UCSD-AML1 (cell line): ENCODE measurements around the gene CHD2.

Experiments used
- DNase-seq: peaks from one replicate; lab custom pipeline; 2025; ENCODE audit not compliant: unreplicated experiment; lab: John Stamatoyannopoulos, UW

Gene CHD2

DNA sequence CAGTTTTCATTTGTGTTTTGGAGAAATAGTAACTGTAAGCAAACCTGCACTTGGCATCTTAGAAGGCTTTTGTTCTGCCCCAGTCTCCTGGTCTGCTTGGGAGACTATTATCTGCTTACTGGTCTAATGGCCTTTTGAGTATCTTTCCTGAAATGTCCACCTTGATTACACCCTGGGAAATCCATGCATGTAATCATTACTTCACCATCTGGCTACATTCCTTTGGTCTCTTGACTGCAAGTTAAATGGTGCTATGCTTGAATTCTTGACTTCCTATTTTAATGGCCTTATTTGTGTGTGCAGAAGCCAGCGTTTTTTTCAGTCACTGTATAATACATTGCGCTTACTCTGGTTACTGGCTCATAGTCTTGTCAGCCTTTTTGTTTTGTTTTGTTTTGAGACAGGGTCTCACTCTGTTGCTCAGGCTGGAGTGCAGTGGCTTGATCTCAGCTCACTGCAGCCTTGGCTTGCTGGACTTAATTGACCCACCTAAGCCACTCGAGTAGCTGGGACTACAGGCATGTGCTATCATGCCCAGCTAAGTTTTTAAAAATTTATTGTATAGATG lies 30.0 kb downstream of the CHD2 start:
- no peak for DNase-seq

DNA sequence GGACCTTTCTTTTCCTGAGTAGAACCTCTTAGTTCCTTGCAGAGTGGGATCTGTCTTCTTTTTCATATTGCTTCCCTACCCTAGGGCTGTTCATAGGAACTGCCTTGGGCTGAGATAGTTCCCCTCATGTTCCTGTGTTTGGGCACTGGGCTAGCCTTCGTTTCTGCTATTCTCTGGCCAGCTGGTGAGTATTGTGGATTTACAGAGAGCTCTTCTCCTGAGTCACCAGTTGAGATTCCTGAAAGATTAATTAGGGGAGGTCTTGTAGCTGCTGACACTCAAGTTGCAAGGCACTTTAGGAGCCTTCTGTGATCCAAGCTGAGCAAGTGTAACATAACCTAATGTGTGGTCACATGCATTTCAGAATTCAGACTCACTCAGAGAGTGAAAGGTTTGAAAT lies 30.7 kb downstream of the CHD2 start:
- no peak for DNase-seq

DNA sequence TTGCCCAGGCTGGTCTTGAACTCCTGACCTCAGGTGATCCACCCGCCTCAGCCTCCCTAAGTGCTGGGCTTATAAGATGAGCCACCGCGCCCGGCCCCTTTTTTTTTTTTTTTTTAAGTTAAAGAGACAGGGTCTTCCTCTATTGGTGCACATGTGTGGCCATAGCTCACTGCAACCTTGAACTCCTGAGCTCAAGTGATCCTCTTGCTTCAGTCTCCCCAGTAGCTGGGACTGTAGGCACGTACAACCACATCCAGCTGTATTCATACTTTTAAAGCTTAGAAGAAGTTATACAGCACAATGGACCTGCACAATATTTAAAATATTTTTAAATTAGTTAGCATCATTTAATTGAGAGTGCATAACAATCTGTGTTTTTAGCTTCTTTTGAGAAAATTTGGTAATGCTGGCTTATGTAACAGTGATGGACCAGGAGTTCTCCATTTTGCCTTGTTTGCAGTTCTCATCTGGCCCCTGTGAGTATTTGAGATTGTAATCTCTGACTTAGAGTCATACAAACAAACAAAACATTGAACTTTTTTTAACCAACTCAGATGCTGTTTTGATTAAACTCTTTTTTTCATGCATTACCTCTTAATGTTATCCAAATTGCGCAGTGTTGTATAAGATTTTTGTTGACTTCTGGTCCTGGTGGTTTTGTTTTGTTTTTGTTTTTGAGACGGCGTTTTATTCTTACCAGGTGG lies 33.0 kb downstream of the CHD2 start:
- no peak for DNase-seq

DNA sequence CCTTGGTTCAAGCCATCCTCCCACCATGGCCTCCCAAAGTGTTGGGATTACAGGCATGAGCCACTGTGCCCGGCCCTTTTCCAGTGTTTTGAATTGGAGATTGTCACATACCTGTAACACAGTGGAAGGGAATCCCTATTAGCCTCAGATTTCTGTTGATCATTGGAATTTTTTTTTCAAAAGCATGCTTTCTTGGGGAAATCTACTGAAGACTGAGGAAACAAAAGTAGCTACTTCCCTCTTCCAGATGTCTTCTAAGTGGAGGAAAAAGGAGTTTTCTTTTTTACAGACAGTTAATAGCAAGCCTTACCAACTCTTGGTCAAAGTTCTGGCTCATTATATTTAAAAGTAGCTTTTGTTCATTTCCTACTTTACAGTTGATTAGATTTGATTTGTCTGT lies 33.7 kb downstream of the CHD2 start:
- no peak for DNase-seq

DNA sequence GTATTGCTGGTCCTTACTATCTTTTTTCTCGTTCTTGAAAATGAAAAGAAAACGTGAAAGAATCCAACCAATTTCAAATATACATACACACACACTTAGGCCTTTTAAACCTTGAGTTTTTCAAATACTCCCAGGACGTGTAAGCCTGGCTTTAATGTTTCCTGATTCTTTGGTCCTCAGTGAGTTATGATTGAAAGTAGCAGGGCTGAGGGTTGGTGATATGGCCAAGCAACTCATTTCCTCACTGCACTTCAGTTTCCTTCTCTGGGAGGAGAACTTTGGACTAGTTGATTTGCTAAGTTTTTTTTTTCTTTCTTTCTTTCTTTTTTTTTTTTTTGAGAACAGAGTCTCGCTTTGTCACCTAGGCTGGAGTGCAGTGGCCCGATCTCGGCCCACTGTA lies 34.6 kb downstream of the CHD2 start:
- no peak for DNase-seq

DNA sequence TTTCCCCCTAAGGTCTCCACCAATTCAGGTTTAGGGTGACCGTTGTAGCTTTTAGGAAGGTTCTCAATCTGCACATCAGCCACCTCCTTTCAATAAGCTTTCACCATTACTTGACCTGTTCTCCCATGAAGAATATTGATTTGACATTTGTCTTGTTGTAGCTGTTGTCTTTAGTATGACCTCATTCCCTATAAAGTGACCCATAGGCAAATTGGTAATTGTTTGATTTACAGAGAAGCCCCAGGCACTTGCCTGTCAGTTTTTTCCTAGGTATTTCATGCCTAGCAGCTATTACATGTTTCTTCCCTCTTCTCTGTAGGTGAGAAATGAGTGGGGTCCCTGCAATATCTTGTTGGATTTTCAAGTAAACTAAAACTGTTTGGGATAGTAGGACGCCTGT lies 36.0 kb downstream of the CHD2 start:
- no peak for DNase-seq

- DNase-seq: no peak
Measured at GRCh38 chr15:92936693-92937092, 36.6 kb downstream of the CHD2 start.

DNA sequence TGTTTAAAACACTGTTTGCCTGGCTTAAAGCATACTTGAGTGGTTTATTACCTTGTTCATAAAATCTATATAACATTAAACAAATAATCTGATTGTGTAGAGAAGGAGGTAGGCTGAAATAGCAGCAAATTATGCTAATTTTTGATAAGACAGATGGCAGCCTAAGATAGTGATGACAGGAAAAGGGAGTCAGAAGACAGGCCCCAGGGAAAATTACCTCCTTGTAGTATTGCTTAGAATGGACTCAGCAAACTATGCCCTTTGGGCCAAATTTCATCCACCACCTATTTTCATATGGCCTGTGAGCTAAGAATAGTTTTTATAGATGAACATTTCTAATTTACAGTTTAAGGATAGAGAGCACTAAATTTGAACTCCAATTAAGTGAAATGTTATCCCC lies 37.8 kb downstream of the CHD2 start:
- no peak for DNase-seq

DNA sequence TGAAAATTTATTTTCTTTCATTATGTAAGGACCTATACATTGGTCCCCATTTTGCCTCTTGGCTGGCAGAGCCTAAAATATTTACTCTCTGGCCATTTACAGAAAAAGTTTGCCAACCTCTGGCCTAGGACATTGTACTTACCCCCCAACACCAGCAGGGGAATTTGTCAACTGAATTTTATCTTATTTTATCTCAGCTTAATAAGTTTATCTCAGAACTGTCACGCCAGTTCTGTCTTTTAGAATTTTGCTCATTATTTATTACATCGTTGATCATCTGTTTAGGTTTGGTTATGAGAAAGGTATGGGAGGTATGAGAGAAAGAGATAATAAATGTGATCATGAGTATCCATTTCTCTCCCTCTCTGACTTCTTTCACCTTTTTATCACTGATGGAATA lies 38.3 kb downstream of the CHD2 start:
- DNase-seq: no peak

DNA sequence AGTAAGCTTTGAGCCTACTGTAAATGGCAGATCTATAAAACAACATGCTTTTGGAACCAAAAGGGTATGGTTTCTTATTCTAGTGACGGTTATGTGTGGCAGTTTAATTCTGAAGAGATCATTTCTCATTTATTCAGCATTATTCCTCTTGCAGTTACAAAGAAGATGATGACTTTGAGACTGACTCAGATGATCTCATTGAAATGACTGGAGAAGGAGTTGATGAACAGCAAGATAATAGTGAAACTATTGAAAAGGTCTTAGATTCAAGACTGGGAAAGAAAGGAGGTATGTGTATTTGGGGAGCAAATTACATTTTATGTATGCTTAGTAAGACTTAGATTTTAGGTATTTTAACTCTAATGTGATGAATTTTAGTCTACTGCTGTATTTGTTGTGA lies 41.5 kb downstream of the CHD2 start:
- no peak for DNase-seq

DNA sequence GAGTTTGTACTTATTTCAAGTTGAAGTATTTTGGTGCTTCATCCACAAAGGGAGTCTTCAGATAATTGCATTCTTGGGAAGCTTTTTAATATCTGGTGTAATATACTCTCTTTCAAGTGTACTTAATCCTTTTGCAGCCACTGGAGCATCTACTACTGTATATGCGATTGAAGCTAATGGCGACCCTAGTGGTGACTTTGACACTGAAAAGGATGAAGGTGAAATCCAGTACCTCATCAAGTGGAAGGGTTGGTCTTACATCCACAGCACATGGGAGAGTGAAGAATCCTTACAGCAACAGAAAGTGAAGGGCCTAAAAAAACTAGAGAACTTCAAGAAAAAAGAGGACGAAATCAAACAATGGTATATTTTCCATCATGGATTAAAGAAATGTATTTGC lies 42.6 kb downstream of the CHD2 start:
- no peak for DNase-seq

DNA sequence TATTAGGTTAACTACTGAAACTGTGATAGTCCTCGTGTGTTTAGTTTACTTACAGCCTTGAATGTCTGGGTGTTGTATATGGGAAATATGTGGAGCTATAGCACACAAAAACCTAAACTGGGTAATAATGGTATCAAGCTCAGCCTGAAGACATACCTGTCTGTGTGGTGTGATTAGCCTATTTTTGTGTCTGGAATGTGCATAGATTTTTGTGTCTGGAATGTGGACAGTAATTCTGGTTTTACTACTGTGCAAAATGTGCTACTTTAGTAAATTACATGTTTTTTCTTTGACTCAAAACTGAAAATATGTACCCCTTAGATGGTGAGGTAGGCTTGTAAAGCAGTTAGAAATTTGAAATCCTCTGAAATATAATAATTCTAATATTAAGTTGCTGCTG lies 43.5 kb downstream of the CHD2 start:
- DNase-seq: no peak

DNA sequence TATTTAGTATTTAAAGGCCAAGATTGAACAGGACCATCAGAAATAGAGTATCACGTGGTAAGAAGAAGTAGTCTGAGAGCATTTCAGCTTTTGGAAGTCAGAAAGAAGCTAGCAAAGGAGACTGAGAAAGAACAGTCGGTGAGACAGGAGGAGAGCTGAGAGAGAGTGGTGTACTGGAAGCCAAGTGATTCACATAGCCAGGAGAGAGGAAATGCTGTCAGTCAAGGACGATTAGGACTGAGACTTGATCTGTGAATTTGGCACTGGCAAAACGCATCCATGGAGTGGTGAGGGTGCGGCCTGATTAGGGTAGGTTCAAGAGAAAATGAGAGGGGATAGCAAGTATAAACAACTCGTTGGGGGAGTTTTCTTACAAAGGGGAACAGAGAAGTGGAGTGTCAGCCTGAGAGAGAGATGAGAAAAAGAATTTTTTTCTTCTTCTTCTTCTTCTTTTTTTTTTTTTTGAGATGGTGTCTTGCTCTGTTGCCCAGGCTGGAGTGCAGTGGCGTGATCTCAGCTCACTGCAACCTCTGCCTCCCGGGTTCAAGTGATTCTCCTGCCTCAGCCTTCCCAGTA lies 44.9 kb downstream of the CHD2 start:
- no peak for DNase-seq

DNA sequence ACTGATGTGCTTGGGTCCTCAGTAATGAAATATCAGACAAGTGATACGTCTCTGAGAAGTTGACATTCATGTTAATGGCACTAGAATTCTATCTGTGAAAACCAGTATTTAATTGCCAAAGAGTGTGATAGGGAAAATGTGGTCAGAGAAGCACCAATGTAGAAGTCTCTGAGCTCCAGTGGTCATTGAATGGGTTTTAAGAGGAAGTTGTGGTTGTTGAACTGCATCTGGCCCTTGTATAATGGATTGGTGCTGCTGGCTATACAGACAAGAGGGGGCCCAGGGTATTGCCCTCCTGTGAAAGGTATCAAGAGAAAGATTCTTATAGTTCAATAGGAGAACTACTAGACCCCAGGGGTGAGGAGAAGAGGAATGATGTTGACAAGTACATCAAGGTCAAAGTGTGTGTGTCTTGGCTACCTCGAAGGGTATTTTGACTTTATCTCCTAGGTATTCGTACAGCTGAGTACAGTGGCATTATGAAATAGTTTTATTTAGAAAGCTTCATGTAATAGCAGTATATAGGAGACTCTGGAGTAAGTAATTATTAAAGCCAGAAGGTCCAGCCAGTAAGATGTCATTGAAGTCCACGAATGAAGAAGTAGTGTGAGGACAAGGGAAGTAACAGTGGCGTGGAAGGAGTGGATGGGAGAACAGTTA lies 47.1 kb downstream of the CHD2 start:
- DNase-seq: no peak

GRCh38 chr15:92949604-92950249 lies 49.6 kb downstream of the CHD2 start:
- no peak for DNase-seq

DNA sequence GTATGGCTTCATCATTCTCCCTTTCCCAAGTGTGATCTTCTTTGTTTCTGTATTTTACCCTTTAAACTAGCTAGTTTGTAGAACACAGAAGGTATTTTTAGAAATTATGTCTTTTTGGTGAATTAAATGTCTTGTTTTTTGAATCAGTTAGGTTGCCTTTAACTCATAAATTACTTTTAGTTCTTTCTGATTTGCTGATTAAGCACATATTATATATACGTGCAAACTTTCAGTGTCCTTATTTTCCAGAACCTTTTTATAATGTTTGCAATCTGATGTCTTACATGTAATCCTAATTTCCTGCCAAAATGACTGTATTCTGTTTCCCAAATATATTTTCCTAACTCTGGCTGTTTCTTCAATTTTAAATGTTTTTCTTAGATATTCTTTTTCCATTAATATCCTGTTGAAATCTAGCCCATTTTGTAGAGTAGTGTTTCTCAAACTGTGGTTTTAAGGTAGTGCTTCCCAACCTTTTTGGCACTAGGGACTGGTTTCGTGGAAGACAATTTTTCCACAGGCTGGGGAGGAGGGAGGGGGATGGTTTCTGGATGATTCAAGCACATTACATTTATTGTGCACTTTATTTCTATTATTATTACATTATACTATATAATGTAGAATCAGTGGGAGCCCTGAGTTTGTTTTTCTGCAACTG lies 51.8 kb downstream of the CHD2 start:
- no peak for DNase-seq

GRCh38 chr15:92952458-92952850 lies 52.3 kb downstream of the CHD2 start:
- no peak for DNase-seq

DNA sequence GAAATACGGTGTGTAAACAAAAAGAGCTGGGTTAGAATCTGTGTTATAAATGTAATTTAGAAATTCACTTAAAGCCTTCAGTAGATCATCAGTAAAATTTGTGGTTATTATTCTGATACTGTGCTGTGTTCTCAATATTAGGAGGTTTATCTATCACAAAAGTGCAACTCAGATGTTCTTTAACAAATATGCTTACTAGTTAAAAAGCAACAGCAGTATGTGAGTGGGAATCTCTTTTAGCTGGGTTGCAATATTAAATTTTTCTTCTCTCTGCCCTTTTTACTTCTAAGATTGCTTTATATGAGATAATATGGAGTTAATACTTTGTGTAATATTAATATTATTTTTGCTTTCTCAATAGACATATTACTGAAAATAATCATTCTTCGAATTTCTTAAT lies 53.4 kb downstream of the CHD2 start:
- DNase-seq: no peak

- DNase-seq: no peak
Measured at GRCh38 chr15:92954002-92954401, 53.9 kb downstream of the CHD2 start.

GRCh38 chr15:92954578-92954977 lies 54.5 kb downstream of the CHD2 start:
- DNase-seq: no peak

DNA sequence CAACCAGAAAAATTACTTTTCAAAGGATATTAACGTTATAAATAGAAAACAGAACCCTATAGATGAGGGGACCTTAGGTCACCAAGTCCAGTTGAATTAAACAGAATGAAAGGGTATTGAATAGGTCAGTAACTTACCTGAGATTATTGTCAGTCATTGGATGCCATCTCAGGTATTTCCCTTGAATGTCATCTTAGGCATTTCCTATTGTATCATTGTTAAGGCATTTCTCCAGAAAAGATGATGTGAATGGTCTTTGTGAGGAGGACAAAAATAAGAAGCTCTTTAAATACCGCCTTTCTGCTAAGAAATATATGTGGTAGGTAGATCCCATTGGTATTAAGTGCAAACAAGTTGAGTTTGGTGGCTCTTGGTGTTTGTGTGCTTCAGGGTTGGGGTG lies 55.6 kb downstream of the CHD2 start:
- DNase-seq: no peak
